Measurements from ENCODE around the gene HERPUD1. TPM values are rescaled to one million over a fixed set of nuclear protein-coding genes. Genes with fewer than 3 reads are reported as not detected.
"Not testable (repeated sequence)": the region's sequence is repeated elsewhere in the genome, so short reads cannot be mapped to it uniquely, and the experiment has no call there.

The HERPUD1 gene
- total RNA-seq, 4 donors from 2014 or later, result 51.5 to 136 (median 112) TPM

GRCh38 chr16:56972403-56973293 is 40.7 kb downstream of the HERPUD1 start:
- Histone ChIP-seq H3K27ac (no peak overlapping the region), H3K4me3 (no peak overlapping the region), H3K9me3 (no peaks in the 10 kb centered on the region), H3K27me3 (no peaks in the 10 kb centered on the region), H3K36me3 (no peaks in the 10 kb centered on the region), H3K4me1 (no peaks in the 10 kb centered on the region)
- DNase-seq, result no peak
- no peak for TF ChIP-seq POLR2A (IDR thresholded peaks at IDR 0.05)
- TF ChIP-seq, protein P1, sequence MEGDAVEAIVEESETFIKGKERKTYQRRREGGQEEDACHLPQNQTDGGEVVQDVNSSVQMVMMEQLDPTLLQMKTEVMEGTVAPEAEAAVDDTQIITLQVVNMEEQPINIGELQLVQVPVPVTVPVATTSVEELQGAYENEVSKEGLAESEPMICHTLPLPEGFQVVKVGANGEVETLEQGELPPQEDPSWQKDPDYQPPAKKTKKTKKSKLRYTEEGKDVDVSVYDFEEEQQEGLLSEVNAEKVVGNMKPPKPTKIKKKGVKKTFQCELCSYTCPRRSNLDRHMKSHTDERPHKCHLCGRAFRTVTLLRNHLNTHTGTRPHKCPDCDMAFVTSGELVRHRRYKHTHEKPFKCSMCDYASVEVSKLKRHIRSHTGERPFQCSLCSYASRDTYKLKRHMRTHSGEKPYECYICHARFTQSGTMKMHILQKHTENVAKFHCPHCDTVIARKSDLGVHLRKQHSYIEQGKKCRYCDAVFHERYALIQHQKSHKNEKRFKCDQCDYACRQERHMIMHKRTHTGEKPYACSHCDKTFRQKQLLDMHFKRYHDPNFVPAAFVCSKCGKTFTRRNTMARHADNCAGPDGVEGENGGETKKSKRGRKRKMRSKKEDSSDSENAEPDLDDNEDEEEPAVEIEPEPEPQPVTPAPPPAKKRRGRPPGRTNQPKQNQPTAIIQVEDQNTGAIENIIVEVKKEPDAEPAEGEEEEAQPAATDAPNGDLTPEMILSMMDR (IDR thresholded peaks at IDR 0.05), result no peak
- intact Hi-C loops (cut with DNase I; ENCODE audit: low total_unique reads), result no loop called here

DNA sequence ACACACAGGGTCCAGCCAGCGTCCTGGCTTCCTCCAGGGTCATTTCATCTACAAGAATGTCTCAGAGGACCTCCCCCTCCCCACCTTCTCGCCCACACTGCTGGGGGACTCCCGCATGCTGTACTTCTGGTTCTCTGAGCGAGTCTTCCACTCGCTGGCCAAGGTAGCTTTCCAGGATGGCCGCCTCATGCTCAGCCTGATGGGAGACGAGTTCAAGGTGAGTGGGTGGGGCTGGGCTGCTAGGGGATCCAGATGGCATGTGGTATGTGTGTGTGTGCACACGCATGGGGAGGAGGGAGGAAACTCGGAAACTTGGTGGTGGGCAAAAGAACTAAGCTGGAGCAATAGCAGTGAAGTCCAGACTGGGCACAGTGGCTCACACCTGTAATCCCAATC is 41.4 kb downstream of the HERPUD1 start:
- no peak for DNase-seq
- TF ChIP-seq POLR2A (IDR thresholded peaks at IDR 0.05), result no peak
- TF ChIP-seq, protein P1 (IDR thresholded peaks at IDR 0.05), result no peak
- Histone ChIP-seq H3K27me3 (no peaks in the 10 kb centered on the region), H3K9me3 (no peaks in the 10 kb centered on the region), H3K4me3 (no peak overlapping the region), H3K36me3 (no peaks in the 10 kb centered on the region), H3K4me1 (no peaks in the 10 kb centered on the region), H3K27ac (no peak overlapping the region)
- intact Hi-C loops (cut with DNase I; ENCODE audit: low total_unique reads), result no loop called here

- not testable (repeated sequence) for H3K4me3 ChIP-seq
These were observed 42.0 kb downstream of the HERPUD1 start for GRCh38 chr16:56973899-56974298.

DNA sequence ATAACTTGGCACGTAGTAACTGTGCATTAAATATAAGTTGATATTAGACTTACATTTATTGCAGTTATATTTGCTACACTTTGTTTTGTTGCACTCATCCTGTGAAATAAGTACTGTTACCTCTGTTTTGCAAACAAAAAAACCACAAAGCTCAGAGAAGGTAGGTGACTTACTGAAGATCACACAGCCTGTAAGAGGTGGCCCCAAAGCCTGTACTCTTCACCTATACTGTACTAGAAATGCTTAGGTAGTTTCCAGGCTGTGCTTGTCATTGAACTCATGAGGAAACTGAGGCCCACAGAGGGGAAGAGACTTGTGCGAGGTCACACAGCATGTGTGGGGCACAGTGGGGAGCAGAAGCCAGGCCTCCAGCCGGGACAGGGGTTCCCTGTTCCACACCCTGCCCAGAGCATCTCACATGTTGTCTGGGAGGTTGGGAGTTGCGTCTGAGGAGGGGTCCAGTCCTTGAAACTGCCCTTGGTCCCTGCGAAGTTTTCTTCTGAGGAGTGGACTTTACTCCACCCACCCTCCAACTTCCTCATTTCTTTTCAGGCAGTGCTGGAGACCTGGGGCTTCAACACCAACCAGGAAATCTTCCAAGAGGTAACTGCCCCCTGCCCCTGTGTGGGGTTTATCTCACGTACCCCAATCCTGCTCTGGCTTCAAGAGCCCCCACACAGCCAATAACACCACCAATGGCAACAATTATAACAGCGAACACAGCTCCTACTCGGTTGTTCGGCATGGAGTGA is 42.8 kb downstream of the HERPUD1 start:
- Histone ChIP-seq H3K27ac (no peak overlapping the region), H3K4me1 (no peaks in the 10 kb centered on the region), H3K27me3 (no peaks in the 10 kb centered on the region), H3K9me3 (no peaks in the 10 kb centered on the region), H3K36me3 (no peaks in the 10 kb centered on the region), H3K4me3 (no peak overlapping the region)
- no peak for TF ChIP-seq POLR2A (IDR thresholded peaks at IDR 0.05)
- TF ChIP-seq, protein P1 (IDR thresholded peaks at IDR 0.05), result no peak
- intact Hi-C loops (cut with DNase I; ENCODE audit: low total_unique reads), result no loop called here
- no peak for DNase-seq

More at GRCh38 chr16:56973899-56974298, 42.0 kb downstream of the HERPUD1 start:
- intact Hi-C loops (cut with DNase I; ENCODE audit: low total_unique reads); DNase-seq; H3K27me3 ChIP-seq; H3K27ac ChIP-seq; H3K4me1 ChIP-seq; H3K9me3 ChIP-seq; H3K36me3 ChIP-seq: not testable (repeated sequence)

DNA sequence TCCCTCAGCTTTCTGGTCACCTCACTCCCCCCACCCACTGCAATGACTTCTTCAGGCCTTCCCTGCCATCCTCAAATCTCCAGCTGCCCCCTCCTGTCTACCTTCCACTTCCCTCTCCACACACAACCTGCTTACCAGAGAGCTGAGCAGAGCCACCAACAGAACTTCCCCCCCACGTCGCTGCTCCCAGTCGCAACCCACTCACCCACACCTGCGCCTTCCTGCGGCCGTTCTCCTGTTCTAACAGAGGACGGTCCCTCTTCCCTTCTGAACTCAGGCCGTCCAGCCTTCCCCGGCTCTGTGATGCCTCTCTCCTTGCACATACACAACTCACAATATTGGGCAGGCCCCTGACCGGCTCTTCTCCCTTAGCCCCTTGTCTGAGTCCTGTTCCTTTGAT is 43.8 kb downstream of the HERPUD1 start:
- no peaks in the 10 kb centered on the region for H3K9me3 ChIP-seq
- DNase-seq, result no peak
- no peaks in the 10 kb centered on the region for H3K4me1 ChIP-seq
- no peak overlapping the region for H3K4me3 ChIP-seq
- TF ChIP-seq, protein P1 (IDR thresholded peaks at IDR 0.05), result no peak
- no peak for TF ChIP-seq POLR2A (IDR thresholded peaks at IDR 0.05)
- intact Hi-C loops (cut with DNase I; ENCODE audit: low total_unique reads), result no loop called here
- H3K27me3 ChIP-seq, result no peaks in the 10 kb centered on the region
- H3K36me3 ChIP-seq, result no peaks in the 10 kb centered on the region
- no peak overlapping the region for H3K27ac ChIP-seq

All from uterus (tissue), 4 donors.